BJ (cell line): Measurements from ENCODE around the gene TBC1D1. TPM values are rescaled to one million over a fixed set of nuclear protein-coding genes. Genes with fewer than 3 reads are reported as not detected.

Experiments used
- CTCF ChIA-PET: fragments of 350-600 bp; formaldehyde crosslinking; extraction: SDS; loops from one replicate; lab custom pipeline; 2021; ENCODE audit warnings: antibody characterized with exemption, inconsistent platforms; lab: Yijun Ruan, JAX
- POLR2A ChIA-PET: fragments of 300-600 bp; sonication (Branson Sonifier 250); formaldehyde crosslinking; extraction: SDS; loops from one replicate; lab custom pipeline; 2021; ENCODE audit warnings: antibody characterized with exemption; lab: Charles Lee
- DNase-seq: peaks from one replicate; pipeline ENCODE4 v3.0.0-alpha.2; 2011; ENCODE audit warnings: low read depth
- H3K27me3 ChIP-seq: 2 replicates; pipeline ENCODE4 v1.6.0; 2011; ENCODE audit warnings: low read length; ENCODE audit not compliant: control insufficient read depth, insufficient read depth
- H3K36me3 ChIP-seq: 2 replicates; pipeline ENCODE4 v1.5.1; 2011; ENCODE audit warnings: low read length; ENCODE audit not compliant: control insufficient read depth, insufficient read depth
- H3K4me3 ChIP-seq: 2 replicates; pipeline ENCODE4 v1.5.1; 2011; ENCODE audit warnings: low read depth, mild to moderate bottlenecking, control low read depth, low read length
- CTCF ChIP-seq: IDR thresholded peaks from 2 replicates; pipeline ENCODE4 v1.5.1; 2011; ENCODE audit warnings: low read depth, mild to moderate bottlenecking, control low read depth, inconsistent platforms, low read length, moderate library complexity; ENCODE audit not compliant: insufficient read depth
- polyA plus RNA-seq: library from polyadenylated mRNA; depleted of rRNA; stranded (reverse); fragments of >200 nt; gene quantifications from 2 replicates; pipeline ENCODE4 v1.2.3, GENCODE V29; 2011

Gene TBC1D1
- polyA plus RNA-seq, 1 experiment, result 46.1 TPM

- POLR2A ChIA-PET, result no interaction called here
- no peak for DNase-seq
- TF ChIP-seq CTCF, result no peak
- Histone ChIP-seq H3K36me3 (no peaks in the 10 kb centered on the region; the same call in 1 of the 2 replicates), H3K4me3 (no peak overlapping the region), H3K27me3 (no peaks in the 10 kb centered on the region)
- CTCF ChIA-PET, result interaction anchor here (1.1 kb wide), 1 partner anchor 8 kb away, joined by 3 read pairs; no protein-coding TSS in a partner anchor
Measured at GRCh38 chr4:38111024-38111423, 220.1 kb downstream of the TBC1D1 start.

- Histone ChIP-seq H3K4me3 (no peak overlapping the region), H3K36me3 (no peaks in the 10 kb centered on the region; the same call in 1 of the 2 replicates), H3K27me3 (no peaks in the 10 kb centered on the region)
- DNase-seq, result no peak
- ChIA-PET POLR2A (no interaction called here), CTCF (interaction anchor here (1.1 to 1.4 kb wide), 2 partner anchors 9 to 26 kb away, joined by 3 read pairs; no protein-coding TSS in a partner anchor)
- no peak for TF ChIP-seq CTCF
Measured at GRCh38 chr4:38111717-38112116, 220.8 kb downstream of the TBC1D1 start.

GRCh38 chr4:38113132-38113531 is 222.2 kb downstream of the TBC1D1 start:
- ChIA-PET CTCF (interaction anchor here (1.2 to 1.4 kb wide), 2 partner anchors 27 to 562 kb away, joined by 3 read pairs; no protein-coding TSS in a partner anchor), POLR2A (no interaction called here)
- Histone ChIP-seq H3K4me3 (no peak overlapping the region), H3K36me3 (no peaks in the 10 kb centered on the region), H3K27me3 (no peaks in the 10 kb centered on the region)
- no peak for DNase-seq
- TF ChIP-seq CTCF, result no peak

GRCh38 chr4:38113551-38113950 is 222.7 kb downstream of the TBC1D1 start:
- POLR2A ChIA-PET, result no interaction called here
- Histone ChIP-seq H3K27me3 (no peaks in the 10 kb centered on the region), H3K4me3 (no peak overlapping the region), H3K36me3 (no peaks in the 10 kb centered on the region)
- TF ChIP-seq CTCF, result no peak
- CTCF ChIA-PET, result interaction anchor here (1.1 to 1.7 kb wide), 5 partner anchors 8 to 562 kb away, joined by 3 to 5 read pairs (median 4); no protein-coding TSS in a partner anchor
- no peak for DNase-seq

GRCh38 chr4:38114386-38115150 is 223.7 kb downstream of the TBC1D1 start:
- no peak for DNase-seq
- TF ChIP-seq CTCF, result no peak
- ChIA-PET CTCF (interaction anchor here (0.9 to 1.7 kb wide), 6 partner anchors 9 to 19 kb away, joined by 3 to 5 read pairs (median 4); no protein-coding TSS in a partner anchor), POLR2A (interaction anchor here (0.6 kb wide), 1 partner anchor 924 kb away, joined by 13 read pairs; no protein-coding TSS in a partner anchor)
- H3K4me3 ChIP-seq, result no peak overlapping the region
- H3K36me3 ChIP-seq, result no peaks in the 10 kb centered on the region
- no peaks in the 10 kb centered on the region for H3K27me3 ChIP-seq
